NOMO-1 (cell line): Measurements from ENCODE around the gene KIAA0232.
"Not testable (repeated sequence)": the region's sequence is repeated elsewhere in the genome, so short reads cannot be mapped to it uniquely, and the experiment has no call there.

Source experiments
- DNase-seq, 2 experiments: peaks; one replicate each; lab custom pipeline; 2025; ENCODE audit not compliant: unreplicated experiment in 2 of 2; lab: John Stamatoyannopoulos, UW

Gene KIAA0232

DNA sequence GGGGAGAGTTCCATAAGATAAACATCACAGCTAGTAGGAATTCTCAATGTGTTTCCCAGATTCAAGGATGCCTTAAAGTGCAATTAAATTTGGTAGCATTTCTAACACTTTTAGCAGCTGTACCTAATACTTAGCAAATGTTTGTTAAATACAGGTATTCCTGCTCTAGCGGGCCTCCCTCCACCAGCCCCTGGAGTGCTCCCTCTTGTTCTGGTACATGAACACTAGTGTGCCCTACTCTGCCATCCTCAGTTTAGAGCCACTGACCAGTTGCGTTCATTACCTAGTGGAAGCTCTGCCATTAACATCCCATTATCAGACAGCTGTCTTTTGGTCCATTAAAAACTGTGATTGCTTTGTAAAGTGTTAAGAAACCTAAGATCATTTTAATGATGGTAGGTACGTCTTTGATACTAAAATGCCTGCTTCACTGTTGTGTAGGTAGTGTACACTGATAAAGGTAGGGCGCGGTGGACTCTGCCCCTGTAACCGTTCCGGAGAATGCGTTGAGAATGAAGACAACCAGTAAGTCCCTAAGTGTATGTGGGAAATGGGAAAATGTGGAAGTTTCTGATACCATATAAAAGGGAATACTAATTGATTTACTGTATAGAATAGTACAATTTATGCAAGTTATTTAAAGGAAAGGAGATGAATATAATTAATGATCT is 21.7 kb downstream of the KIAA0232 start:
- DNase-seq: no peak

DNA sequence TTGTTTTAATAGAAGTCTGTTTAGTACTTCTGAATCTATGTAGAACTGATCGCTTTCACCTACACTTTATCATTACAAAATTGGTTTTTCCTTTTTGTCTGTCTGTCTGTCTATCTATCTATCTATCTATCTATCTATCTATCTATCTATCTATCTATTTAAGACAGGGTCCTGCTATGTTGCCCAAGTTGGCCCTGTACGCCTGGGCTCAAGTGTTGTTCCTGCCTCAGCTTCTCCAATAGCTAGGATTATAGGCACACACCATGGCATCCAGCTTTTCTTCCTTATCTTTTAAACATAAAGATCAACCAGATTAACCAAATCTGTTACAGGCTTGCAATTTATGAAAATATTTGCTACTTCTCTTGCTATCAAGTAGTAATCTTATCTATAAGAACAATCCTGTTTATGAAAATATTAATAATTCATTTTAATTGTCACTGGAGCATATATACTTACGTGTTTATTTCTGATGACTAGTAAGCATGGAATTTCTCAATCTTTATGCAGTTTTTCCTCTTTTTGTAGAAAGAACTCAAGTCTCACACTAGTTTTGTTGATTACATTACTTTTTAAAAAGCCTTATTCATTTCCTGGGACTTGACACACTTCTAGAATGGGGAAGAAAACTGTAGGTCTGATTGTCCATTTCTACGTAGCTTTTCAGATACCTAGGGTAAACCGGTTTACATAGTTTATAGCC is 24.5 kb downstream of the KIAA0232 start:
- peak; percentile 16 to 38 for DNase-seq

GRCh38 chr4:6808259-6808658 is 25.7 kb downstream of the KIAA0232 start:
- no peak for DNase-seq

- DNase-seq: peak; percentile 15 to 68
Measured at GRCh38 chr4:6811165-6811564, 28.6 kb downstream of the KIAA0232 start.

DNA sequence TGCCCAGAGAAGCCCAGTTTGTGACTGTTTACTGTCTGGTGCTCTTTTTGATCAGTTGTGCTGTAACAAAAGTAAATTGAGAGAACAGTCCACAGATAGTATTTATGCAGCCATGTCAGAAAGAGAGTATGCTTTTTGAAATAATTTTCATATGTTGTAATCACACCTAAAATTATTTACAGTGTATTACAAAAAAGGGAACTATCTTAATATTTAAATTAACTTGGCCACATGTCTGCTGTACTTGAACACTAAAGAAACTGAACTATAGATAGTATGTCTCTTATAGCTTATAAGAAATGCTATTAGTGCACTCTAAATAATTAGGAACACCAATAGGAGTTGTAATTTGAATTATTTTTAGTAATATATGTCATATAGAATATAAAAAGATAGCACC is 30.2 kb downstream of the KIAA0232 start:
- DNase-seq: peak in 1 of 2 experiments; percentile 67

DNA sequence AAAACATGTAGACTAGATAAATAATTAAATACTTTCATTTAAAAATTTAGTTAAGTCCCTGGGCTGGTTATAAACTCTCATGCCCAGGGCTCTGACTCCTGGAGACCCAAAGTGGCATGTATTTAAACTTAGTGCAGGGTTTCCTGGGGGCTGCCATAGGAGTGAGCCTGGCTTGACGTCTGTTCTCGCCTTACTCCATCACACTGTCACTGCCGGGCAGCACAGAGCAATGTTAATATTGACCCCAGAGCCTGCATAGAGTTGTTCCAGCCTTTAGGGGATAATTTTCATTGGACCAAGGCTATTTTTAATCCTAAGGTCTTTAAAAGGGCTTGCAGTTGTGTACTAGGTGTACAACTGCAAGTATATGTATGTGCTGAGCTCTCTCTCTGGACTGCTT is 31.2 kb downstream of the KIAA0232 start:
- no peak for DNase-seq

GRCh38 chr4:6815029-6815836 is 32.7 kb downstream of the KIAA0232 start:
- DNase-seq: no peak

GRCh38 chr4:6819295-6819694 is 36.8 kb downstream of the KIAA0232 start:
- DNase-seq: no peak

DNA sequence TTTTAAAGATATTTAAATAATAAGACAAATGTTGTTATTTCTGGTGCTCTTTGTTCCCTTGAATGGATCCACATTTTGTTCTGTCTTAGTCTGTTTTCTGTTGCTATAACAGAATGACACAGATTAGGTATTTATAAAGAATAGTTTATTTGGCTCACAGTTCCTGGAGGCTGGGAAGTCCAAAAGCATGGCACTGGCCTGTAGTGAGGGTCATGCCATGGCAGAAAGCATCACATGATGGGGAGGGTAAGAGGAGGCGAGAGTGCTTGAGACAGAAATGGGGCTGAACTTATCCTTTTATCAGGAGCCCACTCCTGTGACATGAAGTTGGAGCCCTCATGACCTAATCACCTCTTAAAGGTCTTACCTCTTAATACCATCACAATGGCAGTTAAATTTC is 38.2 kb downstream of the KIAA0232 start:
- DNase-seq: no peak

DNA sequence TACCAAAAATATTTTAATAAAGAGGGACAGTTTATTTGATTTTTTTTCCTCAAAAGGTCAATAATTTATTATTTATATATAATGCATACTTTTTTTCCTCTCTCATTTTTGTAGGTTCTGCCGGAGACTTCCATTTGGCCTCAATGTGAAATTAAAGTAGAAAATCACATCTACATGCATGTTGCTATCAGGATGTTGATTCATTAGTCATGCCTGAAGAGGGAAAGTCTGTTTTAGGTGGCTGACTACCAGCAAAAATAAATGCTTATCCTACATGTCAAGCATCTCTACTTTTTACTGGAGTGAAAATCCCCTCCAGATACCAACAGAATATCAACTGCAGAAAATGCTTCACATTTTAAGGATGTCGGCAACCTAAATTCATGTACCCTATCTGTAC is 41.5 kb downstream of the KIAA0232 start:
- no peak for DNase-seq

DNA sequence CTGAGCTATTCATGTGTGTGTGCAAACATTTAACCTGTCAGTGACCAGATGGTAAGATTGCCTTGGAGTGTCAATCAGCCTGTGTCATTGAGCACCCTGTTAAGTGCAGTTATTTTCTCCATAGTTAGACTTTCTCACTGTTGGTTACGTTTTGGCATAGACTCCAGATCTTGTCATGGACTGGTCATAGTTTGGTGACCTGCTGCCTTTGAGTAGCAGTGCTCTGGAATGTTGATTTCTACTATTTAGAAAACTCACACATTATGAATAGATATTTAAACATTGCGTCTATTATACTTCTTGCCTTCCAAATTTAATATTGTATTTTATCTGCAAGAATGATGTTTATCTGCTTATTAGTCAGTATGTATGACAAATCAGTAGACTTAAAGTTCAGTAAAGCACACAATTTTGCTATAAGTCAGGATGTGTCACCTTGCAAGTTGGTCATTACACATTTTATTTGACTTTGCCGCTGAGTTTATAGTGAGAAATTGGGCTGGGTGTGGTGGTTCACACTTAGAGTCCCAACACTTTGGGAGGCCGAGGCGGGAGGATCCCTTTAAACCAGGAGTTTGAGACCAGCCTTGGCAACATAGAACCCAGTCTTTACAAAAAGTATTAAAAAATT is 42.4 kb downstream of the KIAA0232 start:
- DNase-seq: no peak

GRCh38 chr4:6825403-6825802 is 42.9 kb downstream of the KIAA0232 start:
- no peak for DNase-seq

GRCh38 chr4:6826781-6827508 is 44.4 kb downstream of the KIAA0232 start:
- DNase-seq: no peak

DNA sequence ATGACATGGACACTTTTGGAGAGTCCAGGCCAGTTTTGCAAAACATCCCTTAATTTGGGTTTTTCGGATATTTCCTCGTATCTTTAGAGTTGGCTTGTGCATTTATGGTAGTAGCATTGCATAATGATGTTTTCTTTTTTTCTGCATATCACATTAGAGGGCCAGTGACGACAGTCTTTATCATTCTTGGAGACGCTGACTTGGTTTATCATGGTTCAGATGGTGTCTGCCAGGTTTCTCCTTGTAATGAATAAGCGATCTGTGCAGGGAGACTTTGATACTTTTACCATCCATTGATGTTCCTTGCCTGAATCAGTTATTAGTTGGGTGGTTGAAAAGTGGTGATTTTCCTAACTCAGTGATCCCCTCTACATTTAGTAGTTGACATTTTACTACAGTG is 46.6 kb downstream of the KIAA0232 start:
- no peak for DNase-seq

- no peak for DNase-seq
Measured at GRCh38 chr4:6834867-6835266, 52.3 kb downstream of the KIAA0232 start.

DNA sequence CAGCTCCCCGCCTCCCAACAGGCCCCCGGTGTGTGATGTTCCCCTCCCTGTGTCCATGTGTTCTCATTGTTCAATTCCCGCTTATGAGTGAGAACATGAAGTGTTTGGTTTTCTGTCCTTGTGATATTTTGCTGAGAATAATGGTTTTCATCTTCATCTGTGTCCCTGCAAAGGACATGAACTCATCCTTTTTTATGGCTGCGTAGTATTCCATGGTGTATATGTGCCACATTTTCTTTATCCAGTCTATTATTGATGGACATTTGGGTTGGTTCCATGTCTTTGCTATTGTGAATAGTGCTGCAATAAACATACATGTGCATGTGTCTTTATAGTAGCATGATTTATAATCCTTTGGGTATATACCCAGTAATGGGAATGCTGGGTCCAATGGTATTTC is 53.1 kb downstream of the KIAA0232 start:
- DNase-seq: not testable (repeated sequence)

GRCh38 chr4:6837106-6837505 is 54.6 kb downstream of the KIAA0232 start:
- DNase-seq: not testable (repeated sequence)

DNA sequence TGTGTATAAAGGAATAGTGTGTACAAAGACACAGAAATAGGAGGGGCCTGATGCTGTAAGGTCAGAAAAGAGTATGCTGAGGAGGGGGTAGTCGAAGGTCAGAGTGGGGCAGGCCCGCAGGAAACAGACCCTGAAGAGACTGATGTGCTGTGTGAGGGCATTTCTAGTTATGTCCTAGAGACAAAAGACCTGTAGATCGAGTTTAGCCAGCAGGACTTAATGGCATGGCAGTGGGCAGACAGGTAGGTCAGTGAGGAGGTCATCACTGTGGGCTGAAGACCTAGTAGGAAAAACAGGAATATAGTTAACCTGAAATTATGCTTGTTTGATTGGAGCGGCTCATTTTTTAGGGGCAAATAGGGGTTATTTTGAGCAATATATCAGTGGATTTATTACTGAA is 57.1 kb downstream of the KIAA0232 start:
- no peak for DNase-seq

DNA sequence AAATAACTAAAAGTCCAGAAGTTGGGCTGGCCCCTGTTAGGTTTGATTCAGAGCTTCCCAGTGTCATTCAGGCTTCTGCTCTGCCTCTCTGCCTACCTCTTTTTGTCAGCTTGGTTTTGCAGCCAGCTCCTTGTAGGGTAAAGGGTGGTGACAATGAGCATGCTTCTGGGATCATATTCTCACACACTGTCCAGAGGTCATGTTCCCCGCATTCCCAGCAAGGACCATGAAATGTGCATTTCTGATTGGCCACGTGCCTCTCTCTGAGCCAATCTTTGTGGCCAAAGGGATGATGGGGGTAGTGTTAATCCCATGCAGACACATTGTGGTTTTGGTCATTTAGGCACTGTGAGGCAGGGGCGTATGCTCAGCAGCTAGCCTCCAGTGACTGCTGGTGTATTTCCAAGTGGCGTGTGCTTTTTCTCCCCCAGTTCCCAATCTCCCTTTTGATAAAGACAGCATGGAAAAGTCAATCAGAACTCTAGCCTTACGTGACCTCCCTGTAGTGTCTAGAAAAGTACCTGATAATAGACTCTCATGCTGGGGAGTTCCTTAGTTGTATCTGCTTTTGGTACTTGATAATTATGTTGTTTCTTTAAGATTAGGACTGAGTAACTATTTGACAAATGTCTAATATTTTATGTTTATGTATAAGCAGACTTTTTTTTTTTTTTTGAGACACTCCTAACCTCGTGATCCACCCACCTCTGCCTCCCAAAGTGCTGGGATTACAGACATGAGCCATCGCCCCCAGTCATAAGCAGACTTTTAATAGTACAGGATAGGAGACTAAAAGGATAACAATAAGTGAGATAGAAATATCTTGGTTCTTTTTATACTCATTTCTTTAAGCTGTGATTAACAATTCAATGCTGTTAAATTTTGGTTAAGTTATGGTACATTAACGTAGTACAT is 57.8 kb downstream of the KIAA0232 start:
- DNase-seq: no peak

DNA sequence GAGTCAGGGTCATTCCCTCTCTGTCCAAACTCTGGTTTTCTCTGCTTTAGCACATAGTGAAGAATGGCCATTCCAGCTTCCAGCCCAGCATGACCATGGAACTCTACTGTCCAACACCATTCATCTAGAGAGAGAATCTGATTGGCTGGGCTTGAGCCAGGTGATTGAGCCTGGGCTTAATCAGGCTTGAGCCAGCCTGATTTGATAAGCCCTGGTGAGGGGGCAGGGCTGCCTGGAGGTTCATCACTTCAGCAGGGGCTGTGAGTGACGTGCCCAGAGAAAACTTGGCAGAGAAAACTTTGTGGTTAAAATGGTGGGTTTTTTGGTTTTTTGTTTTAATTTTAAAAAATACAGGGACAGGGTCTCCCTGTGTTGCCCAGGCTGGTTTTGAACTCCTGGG is 62.5 kb downstream of the KIAA0232 start:
- DNase-seq: no peak
